Gastrocnemius medialis (tissue), 4 donors: ENCODE results near the gene HUNK.

ENCODE experiments used
- POLR2A ChIP-seq, 2 donors: fragments of 450-650 bp; IDR thresholded peaks; one replicate each; pipeline ENCODE4 v1.6.1; 2017; ENCODE audit warnings: antibody characterized with exemption in 2 of 2, mild to moderate bottlenecking in 2 of 2, moderate library complexity in 2 of 2
- TF ChIP-seq, protein P1 (sequence below), 5 experiments: fragments of 450-650 bp in 3 of 5; fragments of 200-600 bp in 2 of 5; sonication (generic) in 2 of 5; IDR thresholded peaks in 4 of 5; conservative IDR thresholded peaks in 1 of 5; 1 replicate in 4 of 5; 2 replicates in 1 of 5; pipeline ENCODE4 v1.5.1; 2016 to 2019; ENCODE audit warnings: antibody characterized with exemption in 5 of 5, mild to moderate bottlenecking in 3 of 5, moderate library complexity in 3 of 5

DNA sequence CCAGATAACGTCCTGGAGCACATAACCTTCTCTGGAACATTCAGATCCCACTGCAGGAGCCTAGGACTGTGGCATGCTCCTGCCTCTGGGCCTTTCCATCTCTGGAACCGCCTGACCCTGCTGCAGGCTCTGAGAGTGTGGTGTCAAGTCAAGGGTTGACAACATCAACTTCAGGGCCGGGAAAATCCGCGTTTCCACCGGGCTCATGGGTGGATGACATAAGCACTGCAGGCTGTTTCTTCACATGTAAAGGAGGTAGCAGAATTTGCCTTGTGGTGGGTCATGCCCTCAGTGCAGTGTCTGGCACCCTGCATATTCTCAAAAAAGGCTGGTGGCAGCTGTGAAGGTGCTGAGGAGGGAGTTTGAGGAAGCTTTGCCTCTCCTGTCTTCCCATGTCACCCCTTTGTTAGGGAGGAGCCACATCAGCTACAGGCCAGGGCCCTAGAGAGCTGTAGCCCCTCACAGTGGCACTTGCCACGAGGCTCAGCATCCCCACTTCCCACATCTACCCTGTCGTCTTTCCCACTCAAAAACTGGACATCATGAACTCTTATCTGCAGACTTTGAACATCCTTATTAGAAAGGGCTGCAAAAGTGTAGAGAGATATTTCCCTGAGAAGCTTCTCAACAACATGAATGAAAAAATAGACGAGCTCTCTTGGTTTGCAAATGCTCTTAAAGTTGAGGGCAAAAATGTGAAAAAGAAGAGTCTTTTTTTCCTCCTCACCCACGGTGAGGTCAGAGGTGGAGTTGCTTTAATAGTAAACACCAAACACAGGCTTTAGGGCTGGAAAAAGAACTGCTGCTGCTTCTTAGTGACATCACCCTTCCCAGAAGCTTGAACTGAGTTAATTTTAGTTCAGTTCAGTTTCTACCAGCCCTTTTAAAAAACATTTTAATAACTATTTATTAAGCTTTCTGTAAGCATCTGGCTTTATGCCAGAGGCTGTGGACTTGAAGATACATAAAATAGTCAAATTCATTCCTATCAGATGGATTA lies 121.3 kb downstream of the HUNK start:
- no peak for TF ChIP-seq POLR2A (IDR thresholded peaks at IDR 0.05)
- TF ChIP-seq, protein P1, sequence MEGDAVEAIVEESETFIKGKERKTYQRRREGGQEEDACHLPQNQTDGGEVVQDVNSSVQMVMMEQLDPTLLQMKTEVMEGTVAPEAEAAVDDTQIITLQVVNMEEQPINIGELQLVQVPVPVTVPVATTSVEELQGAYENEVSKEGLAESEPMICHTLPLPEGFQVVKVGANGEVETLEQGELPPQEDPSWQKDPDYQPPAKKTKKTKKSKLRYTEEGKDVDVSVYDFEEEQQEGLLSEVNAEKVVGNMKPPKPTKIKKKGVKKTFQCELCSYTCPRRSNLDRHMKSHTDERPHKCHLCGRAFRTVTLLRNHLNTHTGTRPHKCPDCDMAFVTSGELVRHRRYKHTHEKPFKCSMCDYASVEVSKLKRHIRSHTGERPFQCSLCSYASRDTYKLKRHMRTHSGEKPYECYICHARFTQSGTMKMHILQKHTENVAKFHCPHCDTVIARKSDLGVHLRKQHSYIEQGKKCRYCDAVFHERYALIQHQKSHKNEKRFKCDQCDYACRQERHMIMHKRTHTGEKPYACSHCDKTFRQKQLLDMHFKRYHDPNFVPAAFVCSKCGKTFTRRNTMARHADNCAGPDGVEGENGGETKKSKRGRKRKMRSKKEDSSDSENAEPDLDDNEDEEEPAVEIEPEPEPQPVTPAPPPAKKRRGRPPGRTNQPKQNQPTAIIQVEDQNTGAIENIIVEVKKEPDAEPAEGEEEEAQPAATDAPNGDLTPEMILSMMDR (IDR thresholded peaks at IDR 0.05 in 4 of 5, conservative IDR thresholded peaks at IDR 0.05 in 1 of 5) = no peak
